WI38 (cell line): Measurements from ENCODE around the gene ABLIM3.

ENCODE experiments used
- H3K4me3 ChIP-seq: 2 replicates; pipeline ENCODE4 v1.5.1; 2011; ENCODE audit warnings: low read depth, mild to moderate bottlenecking, control low read depth, low read length
- TF ChIP-seq, protein P1 (sequence below): IDR thresholded peaks from 2 replicates; pipeline ENCODE4 v1.5.1; 2012; ENCODE audit warnings: low read depth, mild to moderate bottlenecking, control low read depth, low read length

ABLIM3 gene

DNA sequence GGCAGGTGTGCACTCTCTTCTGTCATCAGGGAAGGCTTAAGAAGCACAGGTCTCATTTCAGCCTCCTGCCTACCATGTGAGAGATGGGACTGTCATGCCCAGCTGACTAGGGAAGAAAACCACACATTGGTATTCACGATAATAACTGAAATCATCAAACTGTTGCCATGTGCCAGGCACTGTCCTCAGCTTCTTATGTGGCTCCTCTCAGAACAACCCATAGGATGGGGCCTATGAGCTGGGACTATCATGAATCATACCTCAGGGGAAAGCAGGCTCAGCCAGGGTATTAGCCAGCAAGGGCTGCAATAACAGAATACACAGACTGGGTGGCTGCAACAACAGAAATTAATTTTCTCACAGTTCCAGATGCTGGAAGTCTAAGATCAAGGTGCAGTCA, 133.6 kb downstream of the ABLIM3 start:
- no peak overlapping the region for H3K4me3 ChIP-seq
- TF ChIP-seq, protein P1, sequence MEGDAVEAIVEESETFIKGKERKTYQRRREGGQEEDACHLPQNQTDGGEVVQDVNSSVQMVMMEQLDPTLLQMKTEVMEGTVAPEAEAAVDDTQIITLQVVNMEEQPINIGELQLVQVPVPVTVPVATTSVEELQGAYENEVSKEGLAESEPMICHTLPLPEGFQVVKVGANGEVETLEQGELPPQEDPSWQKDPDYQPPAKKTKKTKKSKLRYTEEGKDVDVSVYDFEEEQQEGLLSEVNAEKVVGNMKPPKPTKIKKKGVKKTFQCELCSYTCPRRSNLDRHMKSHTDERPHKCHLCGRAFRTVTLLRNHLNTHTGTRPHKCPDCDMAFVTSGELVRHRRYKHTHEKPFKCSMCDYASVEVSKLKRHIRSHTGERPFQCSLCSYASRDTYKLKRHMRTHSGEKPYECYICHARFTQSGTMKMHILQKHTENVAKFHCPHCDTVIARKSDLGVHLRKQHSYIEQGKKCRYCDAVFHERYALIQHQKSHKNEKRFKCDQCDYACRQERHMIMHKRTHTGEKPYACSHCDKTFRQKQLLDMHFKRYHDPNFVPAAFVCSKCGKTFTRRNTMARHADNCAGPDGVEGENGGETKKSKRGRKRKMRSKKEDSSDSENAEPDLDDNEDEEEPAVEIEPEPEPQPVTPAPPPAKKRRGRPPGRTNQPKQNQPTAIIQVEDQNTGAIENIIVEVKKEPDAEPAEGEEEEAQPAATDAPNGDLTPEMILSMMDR = no peak

DNA sequence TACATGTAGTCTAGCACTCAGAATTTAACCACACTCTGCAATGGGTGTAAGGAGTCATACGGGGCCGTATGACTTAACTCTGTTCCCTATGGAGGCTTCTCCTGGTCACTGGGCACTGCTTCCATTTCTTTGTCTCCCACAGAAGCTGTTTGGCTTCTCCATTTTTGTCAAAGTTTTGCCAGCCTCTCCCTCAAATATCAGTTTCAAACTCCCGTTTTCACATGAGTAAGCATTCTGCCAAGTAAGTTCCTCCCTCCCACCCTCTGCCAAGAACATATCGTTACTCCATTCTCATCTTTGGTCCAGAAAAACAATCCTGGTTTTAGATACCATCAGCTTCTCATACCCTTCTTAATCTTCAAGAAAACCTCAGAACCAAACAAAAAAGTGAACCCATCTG, 136.5 kb downstream of the ABLIM3 start:
- TF ChIP-seq, protein P1 = no peak
- no peak overlapping the region for H3K4me3 ChIP-seq

DNA sequence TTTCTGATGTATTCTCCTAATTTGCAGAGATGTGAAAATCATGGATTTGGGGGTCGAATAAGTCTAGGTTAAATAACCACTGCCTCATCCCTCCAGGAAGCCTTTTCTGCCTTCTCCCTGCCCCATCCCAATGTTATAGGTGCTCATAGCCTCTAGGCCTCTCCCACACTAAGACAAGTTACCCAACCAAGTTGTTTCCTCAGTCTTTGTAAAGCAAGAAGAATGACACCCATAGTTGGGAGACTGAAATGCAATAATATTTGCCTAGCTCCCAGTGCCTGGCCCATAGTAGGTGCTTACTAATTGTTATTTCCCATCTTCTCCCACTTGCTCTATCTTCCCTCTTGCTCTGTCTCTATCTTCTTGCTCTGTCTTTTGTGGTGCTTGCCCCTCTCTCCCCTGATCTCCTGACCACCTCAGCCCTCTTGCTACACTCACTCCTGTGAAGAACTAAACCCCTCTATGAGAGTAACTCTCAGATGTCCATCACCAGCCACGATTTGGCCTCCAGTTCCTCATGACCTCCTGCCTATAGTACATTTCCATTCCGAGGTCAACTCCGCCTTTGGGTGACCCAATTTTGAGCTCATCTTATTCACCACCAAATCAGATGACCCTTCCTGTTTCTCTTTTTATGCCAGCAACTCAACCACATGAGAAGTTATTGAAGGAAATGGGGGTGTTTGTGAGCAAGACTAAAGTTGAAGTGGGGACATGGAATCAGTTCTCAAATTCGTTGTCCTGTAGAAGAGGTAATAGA, 137.3 kb downstream of the ABLIM3 start:
- H3K4me3 ChIP-seq = no peak overlapping the region
- TF ChIP-seq, protein P1 = no peak

DNA sequence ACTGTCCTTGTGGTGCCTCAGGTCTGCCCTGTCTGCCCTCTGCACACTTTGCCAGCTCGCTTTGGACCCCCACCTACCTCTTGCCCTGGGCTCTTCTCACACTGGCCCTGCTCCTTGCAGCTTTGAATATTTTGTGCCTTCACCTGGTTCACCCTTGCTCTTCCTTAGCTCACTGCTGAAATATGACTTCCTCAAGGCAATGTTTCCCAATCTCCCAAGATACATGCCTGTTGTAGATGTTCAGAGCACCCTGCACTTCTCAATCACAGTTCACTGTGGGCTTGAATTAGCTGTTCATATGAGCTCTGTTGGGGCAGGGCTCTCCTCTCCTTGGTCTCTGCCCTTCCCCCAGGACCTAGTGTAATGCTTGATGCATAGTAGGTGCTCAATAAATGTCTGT, 138.4 kb downstream of the ABLIM3 start:
- H3K4me3 ChIP-seq = no peak overlapping the region
- TF ChIP-seq, protein P1 = no peak

DNA sequence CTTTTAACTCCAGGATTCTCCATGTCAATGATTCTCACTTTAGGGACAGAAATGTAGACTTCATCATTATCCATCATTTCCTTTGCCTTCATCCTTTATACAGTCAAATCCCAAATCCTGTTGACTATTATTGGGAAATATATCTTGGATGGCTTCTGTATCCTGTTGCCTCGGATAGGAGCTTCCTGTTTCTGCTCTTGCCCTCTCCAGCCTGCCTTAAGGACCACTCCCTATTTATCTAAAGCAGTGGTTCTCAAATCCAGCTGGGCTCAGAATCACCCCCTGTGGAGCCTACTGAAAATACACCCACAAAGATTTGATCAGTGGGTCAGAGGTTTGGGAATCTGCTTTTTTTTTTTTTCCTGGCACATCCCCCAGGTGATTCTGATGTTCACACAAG, 138.8 kb downstream of the ABLIM3 start:
- no peak overlapping the region for H3K4me3 ChIP-seq
- TF ChIP-seq, protein P1 = no peak

DNA sequence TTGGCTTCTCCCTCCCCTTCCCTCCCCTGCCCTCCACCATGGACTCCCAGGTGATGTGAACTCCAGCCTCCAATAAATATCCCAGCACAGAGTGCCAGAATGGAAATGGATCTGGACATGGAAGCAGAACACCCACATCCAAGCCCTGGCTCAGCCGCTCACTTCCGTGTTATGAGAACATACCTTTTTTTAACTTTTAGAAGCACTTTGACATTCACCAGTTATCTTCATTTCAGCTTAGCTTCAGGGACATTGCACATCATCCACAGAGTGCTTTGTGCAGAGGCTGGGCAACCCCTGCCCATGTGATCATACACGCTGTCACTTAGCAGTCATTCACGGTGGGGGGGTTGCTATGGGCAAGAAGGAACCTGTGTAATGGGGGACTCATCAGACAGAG, 139.5 kb downstream of the ABLIM3 start:
- H3K4me3 ChIP-seq = no peak overlapping the region
- TF ChIP-seq, protein P1 = no peak

DNA sequence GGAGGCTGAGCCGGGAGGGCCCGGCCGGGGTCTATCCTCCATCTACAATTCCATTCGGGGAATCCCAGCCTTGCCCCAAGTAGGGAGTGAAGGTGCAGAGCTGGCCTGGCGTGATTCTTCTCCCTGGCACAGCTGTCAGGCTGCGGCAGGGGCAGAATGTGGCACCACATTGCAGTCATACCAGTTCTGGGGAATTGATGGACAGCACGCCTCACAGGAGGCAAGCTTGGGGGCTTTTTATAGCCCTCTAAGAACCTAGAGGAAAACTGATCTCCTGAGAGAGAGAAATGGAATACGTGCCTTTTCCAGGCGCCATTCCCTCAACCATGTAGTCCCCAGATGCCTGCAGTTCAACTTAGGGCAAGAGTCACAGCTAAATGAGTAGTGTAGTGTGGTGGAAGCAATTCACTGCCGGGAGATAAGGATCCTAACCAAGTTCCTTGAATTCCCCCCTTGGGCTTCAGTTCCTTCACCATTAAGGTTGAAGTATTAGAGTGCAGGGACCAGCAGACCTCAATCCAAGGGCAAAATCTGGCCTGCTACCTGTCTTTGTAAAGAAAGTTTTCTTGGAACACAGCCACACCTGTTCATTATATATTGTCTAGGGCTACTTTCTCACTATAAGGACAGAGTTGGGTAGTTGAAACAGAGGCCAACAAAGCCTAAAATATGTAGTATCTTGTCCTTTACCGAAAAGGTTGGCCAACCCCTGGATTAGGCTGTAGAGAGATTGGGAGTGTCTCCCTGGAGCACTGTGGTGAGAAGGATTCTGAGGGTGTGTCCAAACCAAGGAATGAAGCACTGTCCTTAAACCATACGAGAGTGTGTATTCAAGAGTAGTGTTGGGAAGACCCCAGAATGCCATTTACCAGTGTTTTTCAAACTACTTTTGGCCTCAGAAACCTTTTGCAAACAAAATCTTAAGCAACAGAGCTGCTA, 141.0 kb downstream of the ABLIM3 start:
- H3K4me3 ChIP-seq = no peak overlapping the region
- TF ChIP-seq, protein P1 = no peak
